IMR-90 (cell line): ENCODE data around the gene ANKH. TPM values are rescaled to one million over a fixed set of nuclear protein-coding genes. Genes with fewer than 3 reads are reported as not detected.

ENCODE experiments used
- ATAC-seq: fragments of 200-7000 bp; cut with Tn5 transposase; 2 replicates; pipeline ENCODE4 v1.9.1; 2020; ENCODE audit warnings: low read depth, mild to moderate bottlenecking, moderate library complexity
- BruUV-seq: library from RNA; stranded (reverse); fragments of 400-500 nt; replicated peaks from 2 replicates; lab custom pipeline; 2021; lab: Mats Ljungman, UMichigan
- CTCF ChIA-PET: fragments of 300-600 bp; formaldehyde crosslinking; extraction: SDS; loops from one replicate; lab custom pipeline; 2021; ENCODE audit warnings: antibody characterized with exemption; lab: Yijun Ruan, JAX
- POLR2A ChIA-PET: fragments of 300-600 bp; sonication (Branson Sonifier 250); formaldehyde crosslinking; loops from one replicate; lab custom pipeline; 2022; ENCODE audit warnings: antibody characterized with exemption; ENCODE audit not compliant: unreplicated experiment; lab: Charles Lee
- DNase-seq: peaks from one replicate; pipeline ENCODE4 v3.0.0; 2013
- H2AFZ ChIP-seq: replicated peaks from 2 replicates; pipeline ENCODE3; 2013; ENCODE audit warnings: low read length, mild to moderate bottlenecking; ENCODE audit not compliant: poor library complexity
- H2AK5ac ChIP-seq: 2 replicates; pipeline ENCODE4 v1.6.1; 2013; ENCODE audit warnings: low read depth, low read length, inconsistent platforms
- H2AK9ac ChIP-seq: replicated peaks from 2 replicates; pipeline ENCODE3; 2013; ENCODE audit warnings: mild to moderate bottlenecking, low read depth, low read length, moderate library complexity; ENCODE audit not compliant: poor library complexity
- H2BK120ac ChIP-seq: 2 replicates; pipeline ENCODE4 v1.6.1; 2013; ENCODE audit warnings: low read depth, low read length, inconsistent platforms
- H2BK15ac ChIP-seq: 3 replicates; pipeline ENCODE4 v1.6.1; 2013; ENCODE audit warnings: low read depth, low read length, inconsistent platforms
- H2BK20ac ChIP-seq: 2 replicates; pipeline ENCODE4 v1.6.1; 2013; ENCODE audit warnings: low read depth, mild to moderate bottlenecking, inconsistent platforms, low read length, moderate library complexity
- H2BK5ac ChIP-seq: 2 replicates; pipeline ENCODE4 v1.6.1; 2013; ENCODE audit warnings: mild to moderate bottlenecking, low read depth, low read length, inconsistent platforms; ENCODE audit not compliant: poor library complexity, severe bottlenecking
- H3K14ac ChIP-seq: replicated peaks from 2 replicates; pipeline ENCODE4 v1.6.1; 2013; ENCODE audit warnings: low read depth, low read length, inconsistent platforms
- H3K18ac ChIP-seq: 2 replicates; pipeline ENCODE4 v1.6.1; 2013; ENCODE audit warnings: low read depth, low read length, control low read depth
- H3K23ac ChIP-seq: 2 replicates; pipeline ENCODE4 v1.6.1; 2013; ENCODE audit warnings: low read depth, low read length, inconsistent platforms
- H3K27ac ChIP-seq: 2 replicates; pipeline ENCODE4 v1.5.1; 2013; ENCODE audit warnings: mild to moderate bottlenecking, control low read depth, low read length; ENCODE audit not compliant: insufficient read depth
- H3K27me3 ChIP-seq: 2 replicates; pipeline ENCODE4 v1.6.1; 2013; ENCODE audit warnings: low read length; ENCODE audit not compliant: control insufficient read depth, insufficient read depth
- H3K36me3 ChIP-seq: 2 replicates; pipeline ENCODE4 v1.6.1; 2013; ENCODE audit warnings: low read length, mixed read lengths; ENCODE audit not compliant: control insufficient read depth, insufficient read depth
- H3K4ac ChIP-seq: 2 replicates; pipeline ENCODE4 v1.6.1; 2013; ENCODE audit warnings: low read depth, low read length, inconsistent platforms
- H3K4me1 ChIP-seq: 2 replicates; pipeline ENCODE4 v1.6.1; 2013; ENCODE audit warnings: low read length, mixed read lengths; ENCODE audit not compliant: control insufficient read depth, insufficient read depth
- H3K4me2 ChIP-seq: 2 replicates; pipeline ENCODE4 v1.6.1; 2013; ENCODE audit warnings: low read depth, mild to moderate bottlenecking, control low read depth, low read length, moderate library complexity
- H3K4me3 ChIP-seq: 2 replicates; pipeline ENCODE4 v1.5.1; 2013; ENCODE audit warnings: low read depth, mild to moderate bottlenecking, control low read depth, low read length, moderate library complexity; ENCODE audit not compliant: insufficient read depth
- H3K56ac ChIP-seq: 2 replicates; pipeline ENCODE4 v1.6.1; 2013; ENCODE audit warnings: low read length, inconsistent platforms; ENCODE audit not compliant: insufficient read depth; ENCODE audit errors: extremely low read depth
- H3K79me1 ChIP-seq, 2 experiments: 2 replicates each; pipeline ENCODE4 v1.6.1; 2013; ENCODE audit warnings: low read length in 2 of 2, inconsistent platforms in 1 of 2, low read depth in 1 of 2
- H3K9ac ChIP-seq: 2 replicates; pipeline ENCODE4 v1.6.1; 2013; ENCODE audit warnings: low read depth, low read length, control low read depth
- H3K9me1 ChIP-seq: 2 replicates; pipeline ENCODE4 v1.6.1; 2013; ENCODE audit warnings: low read length, inconsistent platforms; ENCODE audit not compliant: insufficient read depth
- H3K9me3 ChIP-seq: 2 replicates; pipeline ENCODE4 v1.6.1; 2013; ENCODE audit warnings: low read length; ENCODE audit not compliant: control insufficient read depth, insufficient read depth
- H4K20me1 ChIP-seq: 2 replicates; pipeline ENCODE4 v1.6.1; 2013; ENCODE audit warnings: low read length, inconsistent platforms; ENCODE audit not compliant: insufficient read depth
- H4K5ac ChIP-seq: 2 replicates; pipeline ENCODE4 v1.6.1; 2013; ENCODE audit warnings: mild to moderate bottlenecking, low read depth, low read length, control low read depth
- H4K8ac ChIP-seq, 2 experiments: 2 replicates each; pipeline ENCODE4 v1.6.1; 2013; ENCODE audit warnings: low read depth in 2 of 2, low read length in 2 of 2, control low read depth in 1 of 2, inconsistent platforms in 1 of 2
- H4K91ac ChIP-seq: 2 replicates; pipeline ENCODE4 v1.6.1; 2013; ENCODE audit warnings: low read depth, low read length, inconsistent platforms; ENCODE audit not compliant: insufficient read depth
- BHLHE40 ChIP-seq: fragments of 150-350 bp; IDR thresholded peaks from 2 replicates; pipeline ENCODE4 v1.6.1; 2016; ENCODE audit warnings: mild to moderate bottlenecking, low read depth, low read length
- CEBPB ChIP-seq: IDR thresholded peaks from 2 replicates; pipeline ENCODE4 v1.6.1; 2012; ENCODE audit warnings: low read depth, low read length, improper control_type of control experiment
- CTCF ChIP-seq: conservative IDR thresholded peaks from 2 replicates; pipeline ENCODE4 v1.5.1; 2012; ENCODE audit warnings: mild to moderate bottlenecking, low read depth, low read length, improper control_type of control experiment
- ELK1 ChIP-seq: fragments of 150-350 bp; IDR thresholded peaks from 2 replicates; pipeline ENCODE4 v1.6.1; 2016; ENCODE audit warnings: low read depth, mild to moderate bottlenecking, low read length, moderate library complexity, borderline replicate concordance
- MAFK ChIP-seq: IDR thresholded peaks from 2 replicates; pipeline ENCODE4 v1.6.1; 2012; ENCODE audit warnings: low read depth, low read length, improper control_type of control experiment
- MAZ ChIP-seq: IDR thresholded peaks from 2 replicates; pipeline ENCODE4 v1.6.1; 2012; ENCODE audit warnings: low read depth, mild to moderate bottlenecking, low read length, improper control_type of control experiment, moderate library complexity, borderline replicate concordance
- NFE2L2 ChIP-seq: fragments of 150-350 bp; IDR thresholded peaks from 2 replicates; pipeline ENCODE4 v1.6.1; 2016; ENCODE audit warnings: low read depth, mild to moderate bottlenecking, low read length
- POLR2A ChIP-seq: IDR thresholded peaks from 2 replicates; pipeline ENCODE4 v1.6.1; 2012; ENCODE audit warnings: mild to moderate bottlenecking, low read depth, low read length
- RAD21 ChIP-seq: IDR thresholded peaks from 2 replicates; pipeline ENCODE4 v1.6.1; 2012; ENCODE audit warnings: low read length, improper control_type of control experiment
- RCOR1 ChIP-seq: IDR thresholded peaks from 2 replicates; pipeline ENCODE4 v1.6.1; 2012; ENCODE audit warnings: mild to moderate bottlenecking, low read length, improper control_type of control experiment; ENCODE audit not compliant: insufficient replicate concordance
- RFX5 ChIP-seq: IDR thresholded peaks from 2 replicates; pipeline ENCODE4 v1.8.0; 2012; ENCODE audit warnings: low read depth, mild to moderate bottlenecking, low read length, moderate library complexity
- SMC3 ChIP-seq: fragments of 150-350 bp; IDR thresholded peaks from 2 replicates; pipeline ENCODE4 v1.6.1; 2016; ENCODE audit warnings: low read depth, mild to moderate bottlenecking, antibody characterized with exemption, low read length, moderate library complexity
- WGBS, 2 experiments: methylation state at CpG; one replicate each; pipeline versions ENCODE4 v1.1.5 to v1.1.7; 2013; ENCODE audit warnings: missing lambda C conversion rate in 2 of 2; ENCODE audit not compliant: insufficient read length in 1 of 2; ENCODE audit errors: extremely low coverage in 2 of 2; 5-methylcytosine and 5-hydroxymethylcytosine counted together
- dilution Hi-C: fragments of 300-500 bp; cut with HindIII; formaldehyde crosslinking; loops from one replicate; pipeline ENCODE4 v1.14.3; 2018; ENCODE audit warnings: low sequenced_read_pairs; ENCODE audit not compliant: unreplicated experiment
- in situ Hi-C: fragments of 300-500 bp; cut with MboI; formaldehyde crosslinking; loops from 3 replicates; pipeline ENCODE4 v1.14.3; 2019; ENCODE audit warnings: low sequenced_read_pairs, inconsistent platforms, mixed read lengths
- intact Hi-C: fragments of 100-400 bp; cut with micrococcal nuclease; formaldehyde crosslinking; loops from 2 replicates; pipeline ENCODE4 v1.10.0; 2022
- polyA plus RNA-seq, 3 experiments: library from polyadenylated mRNA; depleted of rRNA; stranded (reverse); fragments of >200 nt; gene quantifications; 2 replicates each; pipeline ENCODE4 v1.2.3, GENCODE V29; 2012; ENCODE audit warnings: low replicate concordance in 1 of 3
- total RNA-seq: library from RNA; depleted of rRNA; stranded (reverse); fragments of >200 nt; gene quantifications from 2 replicates; pipeline ENCODE4 v1.2.3, GENCODE V29; 2012

The ANKH gene
- total and polyA plus RNA-seq, 2 of the 4 experiments (the other 2 are of a cell fraction), result 5.2 to 17.2 TPM

GRCh38 chr5:14859980-14860379 lies 11.6 kb downstream of the ANKH start:
- Histone ChIP-seq H3K4me3 (no peak overlapping the region), H2BK120ac (no peak overlapping the region), H2BK20ac (no peak overlapping the region), H2BK5ac (no peak overlapping the region), H3K79me1 (peaks cover 14 to 21% of the 10 kb centered on the region in 2 experiments), H2AFZ (no peak overlapping the region), H4K8ac (no peak overlapping the region), H3K9ac (no peak overlapping the region), H4K5ac (no peak overlapping the region), H3K27ac (no peak overlapping the region), H3K4me2 (no peak overlapping the region), H3K18ac (no peak overlapping the region), H4K20me1 (no peaks in the 10 kb centered on the region), H3K4me1 (no peaks in the 10 kb centered on the region), H3K36me3 (no peaks in the 10 kb centered on the region), H3K4ac (no peak overlapping the region), H2AK9ac (no peak overlapping the region), H3K9me1 (peaks cover 3% of the 10 kb centered on the region; the same call in 1 of the 2 replicates), H3K27me3 (no peaks in the 10 kb centered on the region), H2BK15ac (no peak overlapping the region), H4K91ac (no peak overlapping the region), H2AK5ac (no peak overlapping the region), H3K14ac (no peak overlapping the region), H3K56ac (no peak overlapping the region), H3K9me3 (no peaks in the 10 kb centered on the region), H3K23ac (no peak overlapping the region)
- ATAC-seq, result no peak
- TF ChIP-seq RAD21 (no peak), RCOR1 (no peak), CTCF (no peak), RFX5 (no peak), MAZ (no peak), ELK1 (no peak), POLR2A (no peak), SMC3 (no peak), MAFK (no peak), CEBPB (no peak), NFE2L2 (no peak), BHLHE40 (no peak)
- POLR2A ChIA-PET, result interaction anchor here (0.6 kb wide), 1 partner anchor 133 kb away, joined by 3 read pairs; no protein-coding TSS in a partner anchor
- BruUV-seq, result no TSS peak
- intact Hi-C loops (no loop called here), in situ Hi-C loops (no loop called here), dilution Hi-C loops (no loop called here)
- CTCF ChIA-PET, result no interaction called here
- no CpG with 5 or more reads among the region's 7 CpGs for WGBS, 2 experiments
- DNase-seq, result no peak
